ENCODE results near the gene HBQ1. TPM values are rescaled to one million over a fixed set of nuclear protein-coding genes. Genes with fewer than 3 reads are reported as not detected.
"Not testable (repeated sequence)": the region's sequence is repeated elsewhere in the genome, so short reads cannot be mapped to it uniquely, and the experiment has no call there.

HBQ1 gene
- total RNA-seq, 1 donor from 2014 or later, result 2.7 TPM

DNA sequence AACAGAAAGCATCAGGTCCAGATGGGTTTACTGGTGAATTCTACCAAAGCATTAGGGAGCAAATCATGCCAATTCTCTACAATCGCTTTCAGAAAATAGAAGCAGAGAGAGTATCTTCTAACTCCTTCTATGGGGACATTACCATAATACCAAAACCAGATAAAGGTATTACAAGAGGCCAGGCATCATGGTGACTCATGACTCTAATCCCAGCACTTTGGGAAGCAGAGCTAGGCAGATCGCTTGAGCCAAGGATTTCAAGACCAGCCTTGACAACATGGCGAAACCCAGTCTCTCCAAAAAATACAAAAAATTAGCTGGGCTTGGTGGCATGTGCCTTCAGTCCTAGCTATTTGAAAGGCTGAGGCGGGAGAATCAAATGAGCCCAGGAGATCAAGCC, 23.0 kb downstream of the HBQ1 start:
- DNase-seq (ENCODE audit: low read depth), result no peak

DNA sequence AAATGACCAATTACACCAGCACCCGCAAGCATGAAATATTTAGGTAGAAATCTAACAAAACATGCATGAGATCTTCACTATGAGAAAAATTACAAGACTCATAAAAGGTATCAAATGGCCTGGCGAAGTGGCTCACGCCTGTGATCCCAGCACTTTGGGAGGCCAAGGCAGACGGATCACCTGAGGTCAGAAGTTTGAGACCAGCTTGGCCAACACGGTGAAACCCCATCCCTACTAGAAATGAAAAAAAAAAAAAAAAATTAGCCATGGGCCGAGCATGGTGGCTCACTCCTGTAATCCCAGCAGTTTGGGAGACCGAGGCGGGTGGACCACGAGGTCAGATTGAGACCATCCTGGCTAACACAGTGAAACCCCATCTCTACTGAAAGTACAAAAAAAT, 23.8 kb downstream of the HBQ1 start:
- not testable (repeated sequence) for H2AFZ ChIP-seq (ENCODE audit: low read depth, low read length); H3K4me3 Mint-ChIP-seq (ENCODE audit: unreplicated experiment); H3K27me3 Mint-ChIP-seq (ENCODE audit: low read depth, unreplicated experiment); H3K4me2 ChIP-seq (ENCODE audit: low read length); FAIRE-seq; H3K9me3 ChIP-seq (ENCODE audit: insufficient read depth, low read depth, low read length); H3K9me3 Mint-ChIP-seq (ENCODE audit: unreplicated experiment); DNase-seq (ENCODE audit: low read depth); H3K4me3 ChIP-seq (ENCODE audit: insufficient read depth, low read depth, low read length); H3K27ac ChIP-seq (ENCODE audit: low read depth, low read length); H3K9ac ChIP-seq (ENCODE audit: low read length); H3K27me3 ChIP-seq (ENCODE audit: insufficient read depth, low read length); H3K4me1 Mint-ChIP-seq (ENCODE audit: low read depth, unreplicated experiment); H3K4me1 ChIP-seq (ENCODE audit: insufficient read depth, low read length); H3K27ac Mint-ChIP-seq (ENCODE audit: unreplicated experiment)
- H3K79me2 ChIP-seq (ENCODE audit: insufficient read depth, low read length), result peaks cover 50% of the 10 kb centered on the region
- peaks cover 27% of the 10 kb centered on the region for H3K36me3 Mint-ChIP-seq (ENCODE audit: low read depth, unreplicated experiment)
- peaks cover 67% of the 10 kb centered on the region for H4K20me1 ChIP-seq (ENCODE audit: insufficient read depth, low read length)
- peaks cover 53% of the 10 kb centered on the region for H3K36me3 ChIP-seq (ENCODE audit: insufficient read depth, low read length)

More for the DNA sequence above, 23.0 kb downstream of the HBQ1 start:
- Mint-ChIP-seq H3K27ac (ENCODE audit: unreplicated experiment) (no peak overlapping the region), H3K4me3 (ENCODE audit: unreplicated experiment) (no peak overlapping the region), H3K27me3 (ENCODE audit: low read depth, unreplicated experiment) (no peaks in the 10 kb centered on the region), H3K4me1 (ENCODE audit: low read depth, unreplicated experiment) (peaks cover 8% of the 10 kb centered on the region), H3K36me3 (ENCODE audit: low read depth, unreplicated experiment) (peaks cover 27% of the 10 kb centered on the region), H3K9me3 (ENCODE audit: unreplicated experiment) (no peaks in the 10 kb centered on the region)
- Histone ChIP-seq H3K4me1 (ENCODE audit: insufficient read depth, low read length) (peaks cover 7% of the 10 kb centered on the region), H3K27me3 (ENCODE audit: insufficient read depth, low read length) (no peaks in the 10 kb centered on the region), H3K9ac (ENCODE audit: low read length) (no peak overlapping the region), H4K20me1 (ENCODE audit: insufficient read depth, low read length) (peaks cover 66% of the 10 kb centered on the region), H2AFZ (ENCODE audit: low read depth, low read length) (no peak overlapping the region), H3K4me3 (ENCODE audit: insufficient read depth, low read depth, low read length) (no peak overlapping the region), H3K36me3 (ENCODE audit: insufficient read depth, low read length) (peaks cover 55% of the 10 kb centered on the region), H3K9me3 (ENCODE audit: insufficient read depth, low read depth, low read length) (no peaks in the 10 kb centered on the region), H3K79me2 (ENCODE audit: insufficient read depth, low read length) (peaks cover 45% of the 10 kb centered on the region), H3K27ac (ENCODE audit: low read depth, low read length) (no peak overlapping the region), H3K4me2 (ENCODE audit: low read length) (no peak overlapping the region)
- FAIRE-seq, result no peak
- TF ChIP-seq, protein P1, sequence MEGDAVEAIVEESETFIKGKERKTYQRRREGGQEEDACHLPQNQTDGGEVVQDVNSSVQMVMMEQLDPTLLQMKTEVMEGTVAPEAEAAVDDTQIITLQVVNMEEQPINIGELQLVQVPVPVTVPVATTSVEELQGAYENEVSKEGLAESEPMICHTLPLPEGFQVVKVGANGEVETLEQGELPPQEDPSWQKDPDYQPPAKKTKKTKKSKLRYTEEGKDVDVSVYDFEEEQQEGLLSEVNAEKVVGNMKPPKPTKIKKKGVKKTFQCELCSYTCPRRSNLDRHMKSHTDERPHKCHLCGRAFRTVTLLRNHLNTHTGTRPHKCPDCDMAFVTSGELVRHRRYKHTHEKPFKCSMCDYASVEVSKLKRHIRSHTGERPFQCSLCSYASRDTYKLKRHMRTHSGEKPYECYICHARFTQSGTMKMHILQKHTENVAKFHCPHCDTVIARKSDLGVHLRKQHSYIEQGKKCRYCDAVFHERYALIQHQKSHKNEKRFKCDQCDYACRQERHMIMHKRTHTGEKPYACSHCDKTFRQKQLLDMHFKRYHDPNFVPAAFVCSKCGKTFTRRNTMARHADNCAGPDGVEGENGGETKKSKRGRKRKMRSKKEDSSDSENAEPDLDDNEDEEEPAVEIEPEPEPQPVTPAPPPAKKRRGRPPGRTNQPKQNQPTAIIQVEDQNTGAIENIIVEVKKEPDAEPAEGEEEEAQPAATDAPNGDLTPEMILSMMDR (IDR thresholded peaks at IDR 0.05; ENCODE audit: insufficient read depth, low read depth, low read length), result no peak
- no peak for TF ChIP-seq EZH2 (IDR thresholded peaks at IDR 0.05; ENCODE audit: insufficient read depth, low read length)

DNA sequence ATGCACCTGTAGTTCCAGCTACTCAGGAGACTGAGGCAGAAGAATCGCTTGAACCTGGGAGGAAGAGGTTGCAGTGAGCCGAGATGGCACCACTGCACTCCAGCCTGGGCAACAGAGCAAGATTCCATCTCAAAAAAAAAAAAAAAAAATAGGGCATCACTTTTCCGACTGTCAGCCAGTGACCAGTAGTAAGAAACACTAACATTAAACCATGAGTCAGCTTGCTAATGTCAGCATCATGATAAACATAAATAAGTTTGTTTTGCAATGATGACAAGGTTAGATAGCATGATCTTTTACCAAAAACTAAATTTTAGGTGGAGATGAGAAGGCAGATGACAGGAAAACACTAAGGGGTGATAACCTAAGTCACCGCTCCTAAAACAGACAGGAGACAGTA, 29.1 kb downstream of the HBQ1 start:
- H3K27ac Mint-ChIP-seq (ENCODE audit: unreplicated experiment); H3K4me1 Mint-ChIP-seq (ENCODE audit: low read depth, unreplicated experiment); H3K9ac ChIP-seq (ENCODE audit: low read length); H3K27me3 ChIP-seq (ENCODE audit: insufficient read depth, low read length); H3K9me3 ChIP-seq (ENCODE audit: insufficient read depth, low read depth, low read length); H3K9me3 Mint-ChIP-seq (ENCODE audit: unreplicated experiment); H3K4me2 ChIP-seq (ENCODE audit: low read length); FAIRE-seq; H3K4me3 ChIP-seq (ENCODE audit: insufficient read depth, low read depth, low read length); H3K4me1 ChIP-seq (ENCODE audit: insufficient read depth, low read length); H3K4me3 Mint-ChIP-seq (ENCODE audit: unreplicated experiment); H3K27me3 Mint-ChIP-seq (ENCODE audit: low read depth, unreplicated experiment); H2AFZ ChIP-seq (ENCODE audit: low read depth, low read length); DNase-seq (ENCODE audit: low read depth); H3K27ac ChIP-seq (ENCODE audit: low read depth, low read length): not testable (repeated sequence)
- peaks cover 58% of the 10 kb centered on the region for H3K36me3 ChIP-seq (ENCODE audit: insufficient read depth, low read length)
- peaks cover 79% of the 10 kb centered on the region for H3K79me2 ChIP-seq (ENCODE audit: insufficient read depth, low read length)
- H3K36me3 Mint-ChIP-seq (ENCODE audit: low read depth, unreplicated experiment), result peaks cover 15% of the 10 kb centered on the region
- H4K20me1 ChIP-seq (ENCODE audit: insufficient read depth, low read length), result peaks cover 91% of the 10 kb centered on the region

DNA sequence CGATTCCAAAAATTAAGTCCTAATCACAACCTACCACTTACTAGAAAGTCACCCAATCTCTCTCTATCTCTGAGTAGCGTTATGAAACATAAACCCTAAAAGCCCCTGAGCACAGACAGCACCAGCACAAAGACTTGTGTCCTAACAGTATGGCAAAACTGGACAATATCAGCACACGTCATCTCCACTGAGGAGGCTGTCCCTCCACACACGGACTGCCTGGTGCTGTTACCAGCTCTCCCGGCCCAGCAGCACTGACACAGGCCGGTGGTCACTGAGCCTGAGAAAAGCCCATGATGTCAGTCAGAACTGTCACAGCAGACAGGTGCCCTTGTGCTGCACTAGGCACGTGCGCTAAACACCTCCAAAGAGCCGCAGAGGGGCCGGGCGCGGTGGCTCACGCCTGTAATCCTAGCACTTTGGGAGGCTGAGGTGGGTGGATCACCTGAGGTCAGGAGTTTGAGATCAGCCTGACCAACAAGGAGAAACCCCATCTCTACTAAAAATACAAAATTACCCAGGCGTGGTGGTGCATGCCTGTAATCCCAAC, 31.4 kb downstream of the HBQ1 start:
- H3K79me2 ChIP-seq (ENCODE audit: insufficient read depth, low read length), result peaks cover 89% of the 10 kb centered on the region
- H3K27me3 Mint-ChIP-seq (ENCODE audit: low read depth, unreplicated experiment); H3K9ac ChIP-seq (ENCODE audit: low read length); FAIRE-seq; H3K4me1 Mint-ChIP-seq (ENCODE audit: low read depth, unreplicated experiment); H3K9me3 Mint-ChIP-seq (ENCODE audit: unreplicated experiment); H3K4me3 ChIP-seq (ENCODE audit: insufficient read depth, low read depth, low read length); H3K4me2 ChIP-seq (ENCODE audit: low read length); H2AFZ ChIP-seq (ENCODE audit: low read depth, low read length); H3K4me1 ChIP-seq (ENCODE audit: insufficient read depth, low read length); H3K27ac Mint-ChIP-seq (ENCODE audit: unreplicated experiment); H3K27ac ChIP-seq (ENCODE audit: low read depth, low read length); DNase-seq (ENCODE audit: low read depth); H3K9me3 ChIP-seq (ENCODE audit: insufficient read depth, low read depth, low read length); H3K4me3 Mint-ChIP-seq (ENCODE audit: unreplicated experiment); H3K27me3 ChIP-seq (ENCODE audit: insufficient read depth, low read length): not testable (repeated sequence)
- peaks cover 96% of the 10 kb centered on the region for H4K20me1 ChIP-seq (ENCODE audit: insufficient read depth, low read length)
- peaks cover 47% of the 10 kb centered on the region for H3K36me3 ChIP-seq (ENCODE audit: insufficient read depth, low read length)
- peaks cover 16% of the 10 kb centered on the region for H3K36me3 Mint-ChIP-seq (ENCODE audit: low read depth, unreplicated experiment)

All from astrocyte (in vitro differentiated cells and primary cell).